Body of pancreas (tissue), 4 donors: Measurements from ENCODE around the gene SYT5.

Experiments used
- CTCF ChIP-seq, 7 experiments: fragments of 450-650 bp in 4 of 7; fragments of 200-600 bp in 3 of 7; sonication (generic) in 3 of 7; IDR thresholded peaks; one replicate each; pipeline ENCODE4 v1.5.1; 2016 to 2019; ENCODE audit warnings: antibody characterized with exemption in 7 of 7
- POLR2A ChIP-seq, 3 donors: fragments of 450-650 bp; IDR thresholded peaks; one replicate each; pipeline ENCODE4 v1.6.1; 2016; ENCODE audit warnings: antibody characterized with exemption in 3 of 3, mild to moderate bottlenecking in 2 of 3

GRCh38 chr19:55226788-55227187 is 46.7 kb upstream of the SYT5 start:
- TF ChIP-seq POLR2A (IDR thresholded peaks at IDR 0.05), result no peak
- no peak for TF ChIP-seq CTCF (IDR thresholded peaks at IDR 0.05)
